NCI-H1105 treated with DMSO at 0.1 percent for 48 hours (cell line): ENCODE measurements around the gene TNFSF18.

ENCODE experiments used
- DNase-seq: peaks from one replicate; lab custom pipeline; 2025; lab: John Stamatoyannopoulos, UW

TNFSF18 gene

GRCh38 chr1:173039626-173040025, 11.1 kb downstream of the TNFSF18 start:
- DNase-seq: no peak

DNA sequence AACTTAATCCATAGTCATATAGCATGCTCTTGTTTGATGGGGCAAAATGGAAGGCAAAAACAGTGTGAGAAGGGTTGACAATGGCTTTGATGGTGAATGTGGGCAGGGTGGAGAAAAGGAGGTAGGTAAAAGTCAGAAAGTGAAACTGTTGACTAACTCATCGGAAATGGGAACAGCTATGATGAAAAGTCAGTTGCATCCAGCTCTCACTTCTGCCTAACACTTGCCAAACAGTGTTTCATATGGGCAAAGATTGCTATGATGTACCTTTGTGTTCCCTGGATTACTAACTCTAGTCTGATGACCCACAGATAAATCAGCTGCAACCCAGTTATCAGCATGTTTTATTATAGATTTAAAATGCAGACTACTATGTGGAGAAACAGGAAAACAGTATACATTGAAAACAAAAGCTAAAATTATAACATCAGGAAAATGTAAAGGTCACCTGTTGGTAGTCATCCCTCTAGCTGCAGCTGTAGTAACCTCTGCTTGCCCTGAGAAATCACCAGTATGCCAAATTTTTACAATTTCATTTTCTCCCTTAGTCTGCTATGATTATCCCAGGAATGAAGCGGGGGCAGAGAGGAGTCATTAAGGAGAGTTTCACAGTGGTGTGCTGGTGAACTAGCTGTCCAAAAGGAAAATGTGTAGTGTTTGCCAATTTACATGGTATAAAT, 11.7 kb downstream of the TNFSF18 start:
- no peak for DNase-seq

DNA sequence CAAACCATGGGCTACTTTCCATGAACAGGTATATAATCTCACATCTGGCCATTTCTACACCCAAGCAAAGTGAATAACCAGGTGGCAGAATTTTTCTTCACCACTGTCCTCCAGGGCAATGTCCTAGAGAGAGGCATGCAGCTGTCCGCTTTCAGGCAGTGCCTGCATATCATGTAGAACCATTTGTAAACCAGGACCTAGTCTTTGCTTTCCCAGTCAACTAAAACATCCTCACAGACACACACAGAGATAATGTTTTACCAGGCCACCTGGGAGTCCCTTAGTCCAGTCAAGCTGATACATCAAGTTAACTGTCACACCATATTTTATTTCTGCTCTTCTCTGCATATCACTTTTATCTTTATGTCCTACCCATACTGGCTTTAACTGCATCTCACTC, 26.2 kb downstream of the TNFSF18 start:
- no peak for DNase-seq

DNA sequence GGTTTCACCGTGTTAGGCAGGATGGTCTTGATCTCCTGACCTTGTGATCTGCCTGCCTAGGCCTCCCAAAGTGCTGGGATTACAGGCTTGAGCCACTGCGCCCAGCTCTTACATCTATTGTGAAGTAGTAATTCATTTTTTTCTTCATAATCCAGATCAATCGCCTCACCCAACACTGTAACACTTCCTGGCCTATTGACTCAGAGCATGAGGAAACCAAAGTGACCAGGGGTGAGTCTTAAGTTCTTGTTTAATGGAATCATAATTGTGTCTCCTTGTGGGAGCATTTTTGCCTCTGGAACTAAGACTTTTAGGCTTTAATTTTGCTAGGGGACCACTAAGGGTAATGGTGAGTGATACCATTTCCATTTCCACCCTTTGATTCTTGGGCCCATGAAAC, 27.4 kb downstream of the TNFSF18 start:
- DNase-seq: no peak

DNA sequence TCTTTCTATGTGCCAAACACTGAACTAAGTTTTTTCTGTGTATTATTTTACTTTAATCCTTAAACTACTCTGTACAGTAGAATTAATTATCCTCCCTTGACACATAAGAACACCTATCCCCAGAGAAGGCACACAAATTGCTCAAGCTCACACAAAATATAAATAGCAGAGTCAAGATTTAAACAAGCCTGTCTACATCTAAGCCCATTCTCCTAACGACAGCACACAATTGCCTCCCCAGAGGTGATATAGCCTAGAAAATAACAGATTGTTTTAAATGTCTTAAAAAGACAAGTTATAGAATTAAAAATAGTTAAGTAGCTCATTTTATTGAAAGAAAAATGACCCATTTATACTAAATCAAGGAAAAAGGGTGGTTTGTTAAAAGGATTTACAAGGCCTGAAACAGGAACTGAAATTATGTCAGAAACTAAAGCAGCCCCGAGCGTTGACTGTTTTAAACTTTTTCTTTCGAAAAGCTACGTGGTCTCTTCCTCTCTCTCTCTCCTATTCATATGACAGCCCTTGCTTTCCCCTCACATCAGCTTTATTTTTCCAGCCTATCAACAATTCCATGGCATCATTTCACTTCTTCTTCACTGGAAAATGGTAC, 30.5 kb downstream of the TNFSF18 start:
- no peak for DNase-seq

DNA sequence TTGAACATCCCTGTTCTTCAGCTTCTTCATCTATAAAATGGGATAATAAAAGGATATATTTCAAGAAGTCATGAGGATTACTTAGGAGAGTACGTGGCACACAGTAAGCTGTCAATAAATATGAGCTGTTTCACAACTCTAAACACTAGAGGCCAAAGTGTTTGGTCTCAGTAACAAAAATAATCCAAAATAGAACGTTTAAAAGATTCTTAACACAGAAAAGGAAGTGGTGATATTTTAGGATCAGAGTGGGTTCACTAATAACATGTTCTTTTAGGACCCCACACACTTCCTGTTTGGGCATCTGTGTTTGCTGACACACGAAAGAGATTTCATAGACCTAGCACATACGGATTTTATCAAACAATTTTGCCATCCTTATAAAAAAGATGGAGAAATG, 32.9 kb downstream of the TNFSF18 start:
- DNase-seq: no peak

GRCh38 chr1:173016419-173016818, 34.3 kb downstream of the TNFSF18 start:
- DNase-seq: no peak

GRCh38 chr1:173015629-173016028, 35.1 kb downstream of the TNFSF18 start:
- DNase-seq: no peak

GRCh38 chr1:173014160-173014559, 36.6 kb downstream of the TNFSF18 start:
- no peak for DNase-seq

DNA sequence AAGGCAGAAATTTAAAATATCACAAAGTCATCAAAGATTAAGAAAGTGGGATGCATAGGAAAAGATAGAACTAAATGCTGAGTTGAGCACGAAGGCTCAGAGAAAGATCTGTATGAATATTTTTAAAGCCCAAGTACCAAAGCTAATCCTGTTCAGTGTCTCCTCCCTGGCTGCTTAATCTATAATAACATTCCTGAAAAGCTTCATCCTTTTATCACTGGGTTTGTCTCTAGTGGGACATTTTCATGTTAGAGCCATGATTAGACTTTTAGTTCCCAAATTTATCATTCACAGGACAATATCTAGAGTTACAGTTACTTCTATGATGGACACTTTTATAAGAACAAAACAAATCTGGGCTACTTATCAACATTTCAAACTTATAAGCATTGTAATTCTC, 38.6 kb downstream of the TNFSF18 start:
- no peak for DNase-seq

DNA sequence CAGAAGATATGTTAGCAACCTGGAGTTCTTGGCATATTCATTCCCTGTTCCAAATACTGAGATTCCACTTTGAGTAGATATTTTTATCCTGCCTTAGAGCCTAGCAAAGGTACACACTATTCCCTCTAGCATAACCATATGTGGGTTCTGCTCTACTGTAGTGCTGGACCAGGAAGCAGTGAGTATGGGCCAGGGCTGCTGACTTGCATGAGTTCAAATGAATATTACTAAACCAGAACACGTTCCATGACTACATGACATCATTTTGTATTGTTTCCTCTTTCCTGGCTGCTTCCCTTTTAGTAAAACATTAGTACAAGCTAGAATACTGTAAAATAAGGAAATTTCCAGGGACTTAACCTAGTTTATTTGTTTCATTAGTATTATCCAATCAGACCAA, 41.1 kb downstream of the TNFSF18 start:
- DNase-seq: no peak

DNA sequence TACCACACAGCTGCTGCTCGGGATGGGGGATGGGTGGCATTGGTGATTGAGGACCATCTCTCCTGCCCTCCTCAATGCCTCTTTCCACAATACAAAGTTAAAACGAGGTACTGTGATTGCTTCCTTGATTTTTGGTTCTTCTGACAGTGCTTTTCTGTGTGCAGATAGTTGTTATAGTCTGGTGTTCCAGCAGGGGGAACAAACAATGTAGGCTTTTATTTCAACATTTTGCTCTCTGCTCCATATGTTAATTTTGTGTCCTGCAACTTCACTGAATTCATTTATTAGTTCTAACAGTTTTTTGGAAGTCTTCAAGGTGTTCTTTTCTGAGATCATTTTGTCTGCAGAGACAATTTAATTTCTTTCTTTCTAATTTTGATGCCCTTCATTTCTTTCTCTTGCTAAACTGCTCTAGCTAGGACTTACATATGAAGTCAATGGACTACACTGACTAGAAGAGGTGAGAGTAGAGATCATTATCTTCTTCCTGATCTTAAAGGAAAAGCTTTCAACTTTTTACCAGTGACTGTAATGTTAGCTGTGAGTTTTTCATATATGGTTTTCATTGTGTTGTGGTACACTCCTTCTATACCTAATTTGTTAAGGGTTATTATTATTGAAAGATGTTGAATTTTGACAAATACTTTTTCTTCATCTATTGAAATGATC, 45.4 kb downstream of the TNFSF18 start:
- no peak for DNase-seq

GRCh38 chr1:173002891-173003838, 47.6 kb downstream of the TNFSF18 start:
- no peak for DNase-seq

GRCh38 chr1:172999349-172999748, 51.4 kb downstream of the TNFSF18 start:
- DNase-seq: no peak

- DNase-seq: no peak
These were observed 52.8 kb downstream of the TNFSF18 start for GRCh38 chr1:172997941-172998361.

- no peak for DNase-seq
These were observed 57.1 kb downstream of the TNFSF18 start for GRCh38 chr1:172993640-172994039.

DNA sequence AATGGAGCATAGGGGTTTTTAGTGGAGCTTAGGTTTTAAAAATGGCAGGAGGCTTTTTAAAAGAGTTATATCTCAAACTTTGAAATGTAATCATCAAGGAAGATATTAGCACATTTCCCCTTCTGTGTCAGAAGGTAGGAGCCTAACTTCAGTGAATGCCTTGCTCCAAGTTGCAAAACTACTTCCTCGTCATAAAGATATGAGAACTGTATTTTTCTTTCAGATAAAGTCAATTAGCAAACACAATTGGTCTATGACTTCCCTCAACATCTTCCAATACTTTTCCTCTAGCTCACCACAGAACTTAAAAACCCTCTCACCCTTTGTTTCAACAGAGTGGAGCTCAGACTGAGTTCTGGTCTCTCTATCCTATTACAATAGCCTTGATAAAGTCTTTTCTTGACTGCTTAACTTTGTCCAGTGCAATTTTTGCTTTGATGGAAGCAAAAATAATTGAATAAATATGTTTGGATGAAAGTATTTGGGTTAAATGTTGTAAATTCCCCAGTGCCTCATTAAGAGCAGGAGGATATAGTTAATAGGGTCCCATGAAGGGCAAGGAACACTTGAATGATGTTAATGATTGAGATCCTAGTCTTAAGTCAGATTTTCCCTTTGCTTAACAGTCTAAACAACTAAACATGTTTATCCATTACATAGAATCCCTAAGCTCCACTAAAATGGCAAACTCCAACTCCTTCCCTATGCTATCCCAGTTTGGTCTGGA, 58.9 kb downstream of the TNFSF18 start:
- no peak for DNase-seq

GRCh38 chr1:172990598-172991215, 60.0 kb downstream of the TNFSF18 start:
- no peak for DNase-seq
